GM10248 (cell line): Measurements from ENCODE around the gene MDC1.

ENCODE experiments used
- CTCF ChIA-PET: fragments of 300-600 bp; sonication (Branson Sonifier 250); formaldehyde crosslinking; extraction: SDS; loops from one replicate; lab custom pipeline; 2021; ENCODE audit warnings: antibody characterized with exemption; lab: Yijun Ruan, JAX
- POLR2A ChIA-PET: fragments of 350-650 bp; sonication (Branson Sonifier 250); formaldehyde crosslinking; extraction: SDS; loops from one replicate; lab custom pipeline; 2020; ENCODE audit warnings: antibody characterized with exemption; lab: Yijun Ruan, JAX
- DNase-seq: peaks from one replicate; pipeline ENCODE4 v3.0.0; 2012; ENCODE audit errors: extremely low spot score
- TF ChIP-seq, protein P1 (sequence below): IDR thresholded peaks from 2 replicates; pipeline ENCODE4 v1.5.1; 2012; ENCODE audit warnings: mild to moderate bottlenecking, low read depth; ENCODE audit errors: extremely low read depth, missing control alignments, control extremely low read depth

The MDC1 gene

DNA sequence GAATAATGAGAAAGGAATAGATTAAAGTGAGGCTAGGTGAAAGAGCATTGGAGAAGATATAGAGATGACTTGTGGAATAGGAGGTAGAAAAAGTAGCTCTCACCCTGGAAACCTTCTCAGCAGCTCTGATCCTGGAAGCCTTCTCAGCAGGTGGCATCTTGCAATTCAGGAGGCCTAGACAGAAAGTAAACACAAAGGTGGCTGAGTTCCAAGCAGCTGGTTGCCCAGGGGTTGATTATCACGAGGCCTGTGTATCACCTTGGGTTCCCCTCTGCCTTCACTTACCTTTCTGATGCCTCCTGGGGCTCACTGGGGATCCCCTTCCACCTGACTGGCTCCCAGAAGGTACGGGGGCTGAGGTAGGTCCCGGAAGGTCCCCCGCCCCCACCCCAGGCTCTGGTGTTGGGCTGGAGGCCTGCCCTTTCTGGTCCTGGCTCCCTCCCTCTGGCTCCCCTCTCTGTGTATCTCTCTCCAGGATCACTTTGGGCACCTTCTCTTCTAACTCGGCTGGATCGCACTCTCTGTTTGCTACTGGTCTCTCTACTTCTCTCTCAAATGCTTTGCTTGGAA lies 9.7 kb downstream of the MDC1 start:
- no peak for DNase-seq
- TF ChIP-seq, protein P1, sequence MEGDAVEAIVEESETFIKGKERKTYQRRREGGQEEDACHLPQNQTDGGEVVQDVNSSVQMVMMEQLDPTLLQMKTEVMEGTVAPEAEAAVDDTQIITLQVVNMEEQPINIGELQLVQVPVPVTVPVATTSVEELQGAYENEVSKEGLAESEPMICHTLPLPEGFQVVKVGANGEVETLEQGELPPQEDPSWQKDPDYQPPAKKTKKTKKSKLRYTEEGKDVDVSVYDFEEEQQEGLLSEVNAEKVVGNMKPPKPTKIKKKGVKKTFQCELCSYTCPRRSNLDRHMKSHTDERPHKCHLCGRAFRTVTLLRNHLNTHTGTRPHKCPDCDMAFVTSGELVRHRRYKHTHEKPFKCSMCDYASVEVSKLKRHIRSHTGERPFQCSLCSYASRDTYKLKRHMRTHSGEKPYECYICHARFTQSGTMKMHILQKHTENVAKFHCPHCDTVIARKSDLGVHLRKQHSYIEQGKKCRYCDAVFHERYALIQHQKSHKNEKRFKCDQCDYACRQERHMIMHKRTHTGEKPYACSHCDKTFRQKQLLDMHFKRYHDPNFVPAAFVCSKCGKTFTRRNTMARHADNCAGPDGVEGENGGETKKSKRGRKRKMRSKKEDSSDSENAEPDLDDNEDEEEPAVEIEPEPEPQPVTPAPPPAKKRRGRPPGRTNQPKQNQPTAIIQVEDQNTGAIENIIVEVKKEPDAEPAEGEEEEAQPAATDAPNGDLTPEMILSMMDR = no peak
- ChIA-PET CTCF (interaction anchor here (1.0 to 11.9 kb wide), 5 partner anchors 14 to 29 kb away, joined by 3 to 132 read pairs (median 3); partner anchors contain the start of gene NRM), POLR2A (no interaction called here)

DNA sequence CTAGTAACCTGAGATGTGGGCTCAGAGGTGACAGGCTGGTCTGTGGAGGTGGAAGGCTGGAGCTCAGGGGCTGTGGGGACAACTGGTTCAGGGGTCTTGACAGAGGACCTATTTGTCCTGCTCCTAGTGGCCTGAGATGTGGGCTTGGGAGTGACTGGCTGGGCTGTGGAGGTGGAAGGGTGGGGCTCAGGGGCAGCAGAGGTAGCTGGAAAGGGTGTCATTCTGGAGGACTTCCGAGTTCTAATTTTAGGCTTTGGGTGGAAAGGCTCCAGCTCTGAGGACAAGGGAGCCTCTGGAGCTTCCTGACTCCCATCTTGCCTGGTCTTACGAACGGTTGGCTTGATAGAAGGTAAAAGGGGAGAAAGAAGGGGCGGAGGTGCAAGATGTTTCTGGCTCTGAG lies 11.5 kb downstream of the MDC1 start:
- no peak for DNase-seq
- POLR2A ChIA-PET = interaction anchor here (2.0 kb wide), 1 partner anchor 12 kb away, joined by 9 read pairs; the partner anchor contains the start of gene MDC1
- TF ChIP-seq, protein P1 = no peak
- CTCF ChIA-PET = interaction anchor here (1.2 to 11.9 kb wide), 5 partner anchors 11 to 26 kb away, joined by 3 to 132 read pairs (median 10); partner anchors contain the start of genes MDC1 and NRM

DNA sequence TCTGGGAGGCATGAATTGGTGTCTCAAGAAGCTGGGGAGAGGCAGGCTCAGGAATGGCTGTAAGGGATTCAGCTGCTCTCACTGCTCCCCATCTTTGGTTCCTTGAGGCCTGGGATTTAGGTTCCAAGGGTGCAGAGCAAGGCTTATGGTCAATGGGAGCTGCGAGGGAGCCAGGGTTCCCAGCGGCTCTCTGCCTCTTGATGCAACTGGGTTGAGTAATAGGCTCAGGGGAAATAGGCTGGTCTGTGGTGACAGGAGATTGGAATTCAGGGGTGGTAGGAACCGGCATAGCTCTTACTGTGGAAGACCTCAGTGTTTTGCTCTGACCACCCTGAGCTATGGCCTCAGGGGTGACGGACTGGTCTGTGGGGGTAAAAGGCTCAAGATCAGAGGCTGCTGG lies 13.3 kb downstream of the MDC1 start:
- DNase-seq = no peak
- CTCF ChIA-PET = interaction anchor here (0.8 to 11.9 kb wide), 6 partner anchors 8 to 24 kb away, joined by 3 to 132 read pairs (median 8); partner anchors contain the start of genes MDC1 and NRM
- POLR2A ChIA-PET = interaction anchor here (0.6 to 2.0 kb wide), 3 partner anchors 13 to 209 kb away, joined by 3 to 9 read pairs (median 3); partner anchors contain the start of gene MDC1
- TF ChIP-seq, protein P1 = no peak

DNA sequence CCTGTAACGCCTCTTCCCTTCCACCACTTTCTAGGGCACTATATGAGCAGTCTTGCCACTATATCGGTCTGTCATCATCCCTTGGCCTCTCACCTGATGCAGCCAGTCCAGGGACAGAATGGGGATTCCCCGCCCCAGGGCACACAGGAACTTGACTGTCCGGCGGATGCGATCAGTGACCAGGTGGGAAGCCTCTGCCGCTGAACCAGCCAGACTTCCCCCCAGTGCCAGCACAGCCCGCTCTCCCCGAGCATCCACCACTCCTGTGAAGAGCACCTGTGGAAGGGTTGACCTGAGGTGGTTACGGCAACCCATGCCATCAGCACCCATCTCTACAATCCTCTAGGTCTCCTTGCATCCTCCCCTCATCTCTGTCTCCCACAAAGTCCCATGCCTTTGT lies 14.1 kb downstream of the MDC1 start:
- ChIA-PET POLR2A (no interaction called here), CTCF (interaction anchor here (1.3 to 11.9 kb wide), 4 partner anchors 9 to 24 kb away, joined by 5 to 132 read pairs (median 10); partner anchors contain the start of gene NRM)
- TF ChIP-seq, protein P1 = no peak
- no peak for DNase-seq

DNA sequence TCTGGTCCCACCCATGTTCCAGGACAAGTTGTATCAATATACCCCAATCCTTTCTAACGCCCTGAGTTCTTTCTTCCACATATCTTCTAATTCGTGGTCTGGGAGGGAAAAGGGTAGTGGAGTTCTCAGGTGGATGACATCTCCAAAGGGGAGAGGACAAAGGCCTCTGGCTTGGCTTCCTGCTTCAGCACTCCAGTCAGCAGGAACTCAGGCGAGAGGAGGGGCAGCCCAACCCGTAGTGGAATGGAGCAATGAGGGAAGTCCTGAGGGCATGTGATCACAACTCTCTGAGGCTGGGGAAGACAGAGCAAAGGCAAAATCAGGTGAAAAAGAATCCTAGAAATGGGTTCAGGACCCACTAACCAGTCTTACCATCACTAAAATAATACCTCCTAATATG lies 16.7 kb downstream of the MDC1 start:
- no peak for DNase-seq
- POLR2A ChIA-PET = interaction anchor here (0.6 kb wide), 1 partner anchor 8 kb away, joined by 6 read pairs; no protein-coding TSS in a partner anchor
- TF ChIP-seq, protein P1 = no peak
- CTCF ChIA-PET = interaction anchor here (1.3 to 13.6 kb wide), 3 partner anchors 8 to 156 kb away, joined by 3 to 132 read pairs (median 4); no protein-coding TSS in a partner anchor

DNA sequence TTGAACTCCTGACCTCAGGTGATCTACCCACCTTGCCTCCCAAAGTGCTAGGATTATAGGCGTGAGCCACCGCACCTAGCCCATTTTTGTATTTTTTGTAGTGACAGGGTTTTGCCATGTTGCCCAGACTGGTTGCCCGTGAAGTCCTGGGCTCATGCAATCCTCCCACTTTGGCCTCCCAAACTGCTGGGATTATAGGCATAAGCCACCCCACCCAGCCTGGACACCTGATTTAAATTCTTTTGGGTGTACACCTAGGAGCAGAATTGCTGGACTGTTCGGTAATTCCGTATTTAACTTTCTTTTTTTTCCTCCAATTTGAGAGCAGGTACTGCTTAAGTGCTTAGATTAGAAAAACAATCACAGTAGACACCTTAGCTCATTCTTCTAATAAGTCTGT lies 20.6 kb downstream of the MDC1 start:
- POLR2A ChIA-PET = no interaction called here
- TF ChIP-seq, protein P1 = no peak
- no peak for DNase-seq
- CTCF ChIA-PET = interaction anchor here (0.9 to 13.6 kb wide), 7 partner anchors 11 to 99 kb away, joined by 3 to 132 read pairs (median 7); partner anchors contain the start of gene DHX16
